HG03060 (cell line): ENCODE measurements around the gene HIP1R.
"Not testable (repeated sequence)": the region's sequence is repeated elsewhere in the genome, so short reads cannot be mapped to it uniquely, and the experiment has no call there.

ENCODE experiments used
- ATAC-seq: cut with Tn5 transposase; IDR thresholded peaks from one replicate; pipeline ENCODE4 v1.9.1; 2021; ENCODE audit warnings: low read depth, moderate number of reproducible peaks; ENCODE audit not compliant: unreplicated experiment

The HIP1R gene

GRCh38 chr12:122889761-122890520 lies 54.7 kb downstream of the HIP1R start:
- no peak for ATAC-seq

- ATAC-seq: no peak
Observed at GRCh38 chr12:122891661-122892525, 56.6 kb downstream of the HIP1R start.

- ATAC-seq: not testable (repeated sequence)
Observed at GRCh38 chr12:122892724-122893123, 57.5 kb downstream of the HIP1R start.

GRCh38 chr12:122893208-122894153 lies 58.2 kb downstream of the HIP1R start:
- no peak for ATAC-seq

- ATAC-seq: no peak
Observed at GRCh38 chr12:122894193-122895121, 59.2 kb downstream of the HIP1R start.

GRCh38 chr12:122895320-122895703 lies 60.1 kb downstream of the HIP1R start:
- no peak for ATAC-seq

GRCh38 chr12:122895704-122896636 lies 60.7 kb downstream of the HIP1R start, which contains the start of gene VPS37B:
Gene VPS37B (minus strand): TSS chr12:122896124. CDS start chr12:122896062, 62 bp downstream.
- no peak for ATAC-seq

GRCh38 chr12:122896662-122897061 lies 61.4 kb downstream of the HIP1R start:
- ATAC-seq: no peak

GRCh38 chr12:122899887-122900286 lies 64.6 kb downstream of the HIP1R start:
- no peak for ATAC-seq

- ATAC-seq: no peak
Observed at GRCh38 chr12:122902854-122903692, 67.8 kb downstream of the HIP1R start.

- no peak for ATAC-seq
Observed at GRCh38 chr12:122903693-122904034, 68.4 kb downstream of the HIP1R start.

GRCh38 chr12:122905258-122905657 lies 70.0 kb downstream of the HIP1R start:
- ATAC-seq: not testable (repeated sequence)

- ATAC-seq: no peak
Observed at GRCh38 chr12:122908915-122909314, 73.7 kb downstream of the HIP1R start.

- no peak for ATAC-seq
Observed at GRCh38 chr12:122909442-122910288, 74.4 kb downstream of the HIP1R start.
